Frontal cortex (tissue), 4 donors: ENCODE results near the gene DPH2. TPM values are rescaled to one million over a fixed set of nuclear protein-coding genes. Genes with fewer than 3 reads are reported as not detected.
A peak's percentile ranks its signal among the peaks of the same experiment; 100 is the strongest.

ENCODE experiments used
- DNase-seq, 2 donors: peaks; one replicate each; pipeline ENCODE4 v3.0.0; 2012; ENCODE audit warnings: low spot score in 2 of 2
- FAIRE-seq: peaks from 2 replicates; lab custom pipeline; 2012; peaks lifted over from hg19 to GRCh38; lab: Jason Lieb, UNC
- total RNA-seq: library from RNA; depleted of rRNA; stranded (reverse); fragments of >200 nt; gene quantifications from one replicate; pipeline ENCODE4 v1.2.3, GENCODE V29; 2014
- donor health status: control.
- donor health status: control.
- donor health status: control.

DPH2 gene
- total RNA-seq, 1 donor from 2014 or later: 12.2 TPM

GRCh38 chr1:43994794-43995790 is 25.3 kb downstream of the DPH2 start:
- DNase-seq: no peak
- no peak for FAIRE-seq

- FAIRE-seq (no peak), DNase-seq (peak in 1 of 2 donors; percentile 39)
Measured at GRCh38 chr1:43995984-43996732, 26.3 kb downstream of the DPH2 start.

- no peak for FAIRE-seq
Measured at GRCh38 chr1:43996733-43997115, 26.9 kb downstream of the DPH2 start.

GRCh38 chr1:43997295-43997999 is 27.6 kb downstream of the DPH2 start:
- FAIRE-seq: no peak
- no peak for DNase-seq

More at GRCh38 chr1:43996733-43997115, 26.9 kb downstream of the DPH2 start:
- DNase-seq: no peak

GRCh38 chr1:43998000-43998378 is 28.2 kb downstream of the DPH2 start:
- DNase-seq: no peak
- FAIRE-seq: no peak

GRCh38 chr1:43999455-43999854 is 29.6 kb downstream of the DPH2 start:
- DNase-seq (no peak), FAIRE-seq (no peak)

- FAIRE-seq (no peak), DNase-seq (no peak)
Measured at GRCh38 chr1:44000122-44000665, 30.4 kb downstream of the DPH2 start.

GRCh38 chr1:44002165-44002564 is 32.4 kb downstream of the DPH2 start:
- DNase-seq (no peak), FAIRE-seq (no peak)

GRCh38 chr1:44002606-44003157 is 32.9 kb downstream of the DPH2 start:
- DNase-seq: no peak
- no peak for FAIRE-seq

- DNase-seq: no peak
- no peak for FAIRE-seq
Measured at GRCh38 chr1:44008259-44008658, 38.4 kb downstream of the DPH2 start.

GRCh38 chr1:44010935-44011471 is 41.2 kb downstream of the DPH2 start:
- DNase-seq: peak; percentile 62 to 67
- FAIRE-seq: no peak

GRCh38 chr1:44012404-44012803 is 42.6 kb downstream of the DPH2 start:
- no peak for FAIRE-seq
- DNase-seq: no peak

GRCh38 chr1:44012941-44013609 is 43.3 kb downstream of the DPH2 start:
- DNase-seq: no peak
- no peak for FAIRE-seq

- FAIRE-seq (no peak), DNase-seq (no peak)
Measured at GRCh38 chr1:44013949-44014348, 44.1 kb downstream of the DPH2 start.

- FAIRE-seq: no peak
- DNase-seq: no peak
Measured at GRCh38 chr1:44014365-44015104, 44.7 kb downstream of the DPH2 start.

- FAIRE-seq (no peak), DNase-seq (no peak)
Measured at GRCh38 chr1:44015206-44015605, 45.4 kb downstream of the DPH2 start.

GRCh38 chr1:44016041-44016889 is 46.5 kb downstream of the DPH2 start:
- DNase-seq: no peak
- no peak for FAIRE-seq
